A673 (cell line): ENCODE data around the gene EFCAB14. TPM values are rescaled to one million over a fixed set of nuclear protein-coding genes. Genes with fewer than 3 reads are reported as not detected.

Source experiments
- BruUV-seq: library from RNA; stranded (reverse); fragments of 400-500 nt; replicated peaks from 2 replicates; lab custom pipeline; 2021; lab: Mats Ljungman, UMichigan
- CTCF ChIA-PET: fragments of 300-600 bp; sonication (Branson Sonifier 250); formaldehyde crosslinking; loops from one replicate; lab custom pipeline; 2022; ENCODE audit warnings: antibody characterized with exemption; lab: Charles Lee
- POLR2A ChIA-PET: fragments of 300-600 bp; sonication (Branson Sonifier 250); formaldehyde crosslinking; loops from one replicate; lab custom pipeline; 2022; ENCODE audit warnings: antibody characterized with exemption; ENCODE audit not compliant: low non-redundant PET; lab: Charles Lee
- DNase-seq: peaks from one replicate; pipeline ENCODE4 v3.0.0-alpha.2; 2015; ENCODE audit warnings: low spot score
- H3K27ac ChIP-seq: fragments of 200-600 bp; sonication (generic); 2 replicates; pipeline ENCODE4 v1.5.1; 2016; ENCODE audit warnings: mixed run types, low read depth, mild to moderate bottlenecking, mixed read lengths, antibody characterized with exemption, low read length; ENCODE audit not compliant: poor library complexity, severe bottlenecking
- H3K27me3 ChIP-seq: fragments of 200-600 bp; sonication (generic); replicated peaks from 2 replicates; pipeline ENCODE4 v1.6.1; 2017; ENCODE audit warnings: mixed run types, low read depth, mild to moderate bottlenecking, mixed read lengths, antibody characterized with exemption, low read length; ENCODE audit not compliant: insufficient read depth, poor library complexity
- H3K36me3 ChIP-seq: fragments of 200-600 bp; sonication (generic); 2 replicates; pipeline ENCODE4 v1.6.1; 2016; ENCODE audit warnings: mixed run types, mild to moderate bottlenecking, mixed read lengths, antibody characterized with exemption, low read length; ENCODE audit not compliant: insufficient read depth, poor library complexity, severe bottlenecking
- H3K4me1 ChIP-seq: fragments of 200-600 bp; sonication (generic); 2 replicates; pipeline ENCODE4 v1.6.1; 2017; ENCODE audit warnings: mixed run types, mild to moderate bottlenecking, mixed read lengths, antibody characterized with exemption, low read length; ENCODE audit not compliant: insufficient read depth, poor library complexity, severe bottlenecking
- H3K4me3 ChIP-seq: fragments of 200-600 bp; sonication (generic); 2 replicates; pipeline ENCODE4 v1.5.1; 2016; ENCODE audit warnings: low read depth, mixed run types, mild to moderate bottlenecking, mixed read lengths, low read length; ENCODE audit not compliant: poor library complexity, severe bottlenecking
- H3K9me3 ChIP-seq: fragments of 200-600 bp; sonication (generic); 2 replicates; pipeline ENCODE4 v1.6.1; 2016; ENCODE audit warnings: mixed run types, low read depth, mild to moderate bottlenecking, mixed read lengths, antibody characterized with exemption, low read length; ENCODE audit not compliant: poor library complexity, severe bottlenecking
- EZH2 ChIP-seq: fragments of 200-600 bp; sonication (generic); IDR thresholded peaks from 2 replicates; pipeline ENCODE4 v1.6.1; 2017; ENCODE audit warnings: borderline replicate concordance, low read depth, mild to moderate bottlenecking, mixed read lengths, antibody characterized with exemption, low read length; ENCODE audit not compliant: poor library complexity, severe bottlenecking
- intact Hi-C: fragments of 100-400 bp; cut with micrococcal nuclease; formaldehyde crosslinking; loops from one replicate; pipeline ENCODE4 v1.10.0; 2022; ENCODE audit not compliant: unreplicated experiment
- total RNA-seq: library from RNA; stranded (reverse); gene quantifications from 2 replicates; pipeline ENCODE4 v1.2.3, GENCODE V29; 2021
- TF ChIP-seq, protein P1 (sequence below): fragments of 300-800, 200-600 bp; sonication (generic); conservative IDR thresholded peaks from 2 replicates; pipeline ENCODE4 v1.5.1; 2017; ENCODE audit warnings: low read depth, mild to moderate bottlenecking, antibody characterized with exemption, low read length, moderate library complexity, mixed read lengths

The EFCAB14 gene
- total RNA-seq, 1 experiment from 2014 or later, result 39.8 TPM

- POLR2A ChIA-PET, result no interaction called here
- CTCF ChIA-PET, result no interaction called here
- intact Hi-C loops, result loop anchor here (1.0 to 5.0 kb wide), 5 partner anchors 103 to 319 kb away; no protein-coding TSS in a partner anchor
- no TSS peak for BruUV-seq
- Histone ChIP-seq H3K27ac (no peak overlapping the region), H3K27me3 (peaks cover 10% of the 10 kb centered on the region), H3K36me3 (no peaks in the 10 kb centered on the region), H3K4me1 (no peaks in the 10 kb centered on the region), H3K9me3 (no peaks in the 10 kb centered on the region), H3K4me3 (no peak overlapping the region)
- TF ChIP-seq, protein P1, sequence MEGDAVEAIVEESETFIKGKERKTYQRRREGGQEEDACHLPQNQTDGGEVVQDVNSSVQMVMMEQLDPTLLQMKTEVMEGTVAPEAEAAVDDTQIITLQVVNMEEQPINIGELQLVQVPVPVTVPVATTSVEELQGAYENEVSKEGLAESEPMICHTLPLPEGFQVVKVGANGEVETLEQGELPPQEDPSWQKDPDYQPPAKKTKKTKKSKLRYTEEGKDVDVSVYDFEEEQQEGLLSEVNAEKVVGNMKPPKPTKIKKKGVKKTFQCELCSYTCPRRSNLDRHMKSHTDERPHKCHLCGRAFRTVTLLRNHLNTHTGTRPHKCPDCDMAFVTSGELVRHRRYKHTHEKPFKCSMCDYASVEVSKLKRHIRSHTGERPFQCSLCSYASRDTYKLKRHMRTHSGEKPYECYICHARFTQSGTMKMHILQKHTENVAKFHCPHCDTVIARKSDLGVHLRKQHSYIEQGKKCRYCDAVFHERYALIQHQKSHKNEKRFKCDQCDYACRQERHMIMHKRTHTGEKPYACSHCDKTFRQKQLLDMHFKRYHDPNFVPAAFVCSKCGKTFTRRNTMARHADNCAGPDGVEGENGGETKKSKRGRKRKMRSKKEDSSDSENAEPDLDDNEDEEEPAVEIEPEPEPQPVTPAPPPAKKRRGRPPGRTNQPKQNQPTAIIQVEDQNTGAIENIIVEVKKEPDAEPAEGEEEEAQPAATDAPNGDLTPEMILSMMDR, result no peak
- no peak for TF ChIP-seq EZH2
- no peak for DNase-seq
Measured at GRCh38 chr1:46725736-46726108, 6.8 kb upstream of the EFCAB14 start.

- Histone ChIP-seq H3K27ac (no peak overlapping the region), H3K27me3 (peaks cover 10% of the 10 kb centered on the region), H3K4me3 (no peak overlapping the region), H3K9me3 (no peaks in the 10 kb centered on the region), H3K36me3 (no peaks in the 10 kb centered on the region), H3K4me1 (no peaks in the 10 kb centered on the region)
- intact Hi-C loops, result loop anchor here (1.0 to 5.0 kb wide), 5 partner anchors 102 to 319 kb away; no protein-coding TSS in a partner anchor
- ChIA-PET POLR2A (no interaction called here), CTCF (interaction anchor here (0.6 to 1.4 kb wide), 3 partner anchors 108 to 278 kb away, joined by 3 to 8 read pairs (median 4); no protein-coding TSS in a partner anchor)
- no TSS peak for BruUV-seq
- DNase-seq, result peak; percentile 83
- TF ChIP-seq, protein P1, result peak; percentile 87
- no peak for TF ChIP-seq EZH2
Measured at GRCh38 chr1:46724991-46725735, 6.2 kb upstream of the EFCAB14 start.

DNA sequence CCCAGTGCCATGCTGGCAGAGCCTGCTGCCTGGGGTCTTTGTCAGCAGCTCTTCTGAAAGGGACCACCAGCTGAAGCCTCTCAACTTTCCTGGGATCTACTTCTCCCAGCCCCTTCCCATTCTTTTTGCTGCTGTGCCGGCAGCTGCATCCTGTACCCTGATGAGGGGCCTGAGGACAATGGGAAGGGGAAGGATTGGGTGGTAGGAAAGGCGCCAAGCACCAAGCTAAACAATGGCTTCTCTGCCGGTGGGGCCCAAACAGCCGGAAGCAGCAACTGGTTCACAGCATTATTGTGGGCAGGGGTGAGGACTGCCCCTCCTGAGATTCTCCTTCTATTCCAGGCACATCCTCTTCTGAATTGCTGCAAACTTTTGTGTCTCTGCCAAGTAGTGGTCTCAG, 5.0 kb upstream of the EFCAB14 start:
- Histone ChIP-seq H3K4me3 (no peak overlapping the region), H3K27ac (no peak overlapping the region), H3K36me3 (no peaks in the 10 kb centered on the region), H3K4me1 (no peaks in the 10 kb centered on the region), H3K27me3 (peaks cover 10% of the 10 kb centered on the region), H3K9me3 (no peaks in the 10 kb centered on the region)
- intact Hi-C loops, result loop anchor here (2.0 kb wide), 3 partner anchors 101 to 277 kb away; no protein-coding TSS in a partner anchor
- no peak for DNase-seq
- ChIA-PET CTCF (interaction anchor here (1.4 kb wide), 1 partner anchor 277 kb away, joined by 8 read pairs; no protein-coding TSS in a partner anchor), POLR2A (interaction anchor here (0.6 kb wide), 1 partner anchor 996 kb away, joined by 3 read pairs; no protein-coding TSS in a partner anchor)
- TF ChIP-seq, protein P1, result no peak
- TF ChIP-seq EZH2, result no peak
- BruUV-seq, result no TSS peak
